Measurements from ENCODE around the gene CAMK2B.

The CAMK2B gene

DNA sequence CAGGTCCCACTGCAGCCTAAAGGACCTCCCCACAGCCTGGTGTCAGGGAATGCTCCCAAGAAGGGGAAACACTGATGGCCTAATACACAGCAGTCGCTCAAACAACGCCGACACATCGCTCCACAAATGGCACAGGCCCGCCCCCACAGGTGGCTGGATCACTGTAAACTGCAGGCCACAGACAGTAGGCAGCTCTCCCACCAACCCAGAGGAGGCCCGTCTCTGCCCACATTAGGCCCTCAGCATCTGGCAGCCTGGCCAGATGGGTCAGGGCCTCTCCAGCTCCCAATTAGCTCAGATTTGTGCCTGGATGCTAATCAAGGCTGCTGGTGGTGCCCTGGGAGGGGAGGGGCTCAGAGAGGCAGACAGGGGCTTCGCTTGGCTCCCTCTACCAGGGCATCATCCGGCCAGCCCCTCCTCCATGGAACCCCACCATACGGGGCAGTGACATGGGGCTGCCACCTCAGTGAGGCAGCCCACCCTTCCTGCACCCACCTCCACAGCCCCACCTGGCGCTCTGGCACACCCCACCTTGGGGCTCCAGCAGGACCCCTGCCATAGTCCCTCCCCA, 42.7 kb downstream of the CAMK2B start:
- no peak overlapping the region for H3K4me3 Mint-ChIP-seq
- no peak overlapping the region for H3K27ac Mint-ChIP-seq
- H3K27me3 Mint-ChIP-seq (ENCODE audit: low read depth): peaks cover 12% of the 10 kb centered on the region
- no peaks in the 10 kb centered on the region for H3K4me1 Mint-ChIP-seq
- no peaks in the 10 kb centered on the region for H3K9me3 Mint-ChIP-seq
- no peaks in the 10 kb centered on the region for H3K36me3 Mint-ChIP-seq (ENCODE audit: low read depth)
- TF ChIP-seq, protein P1, sequence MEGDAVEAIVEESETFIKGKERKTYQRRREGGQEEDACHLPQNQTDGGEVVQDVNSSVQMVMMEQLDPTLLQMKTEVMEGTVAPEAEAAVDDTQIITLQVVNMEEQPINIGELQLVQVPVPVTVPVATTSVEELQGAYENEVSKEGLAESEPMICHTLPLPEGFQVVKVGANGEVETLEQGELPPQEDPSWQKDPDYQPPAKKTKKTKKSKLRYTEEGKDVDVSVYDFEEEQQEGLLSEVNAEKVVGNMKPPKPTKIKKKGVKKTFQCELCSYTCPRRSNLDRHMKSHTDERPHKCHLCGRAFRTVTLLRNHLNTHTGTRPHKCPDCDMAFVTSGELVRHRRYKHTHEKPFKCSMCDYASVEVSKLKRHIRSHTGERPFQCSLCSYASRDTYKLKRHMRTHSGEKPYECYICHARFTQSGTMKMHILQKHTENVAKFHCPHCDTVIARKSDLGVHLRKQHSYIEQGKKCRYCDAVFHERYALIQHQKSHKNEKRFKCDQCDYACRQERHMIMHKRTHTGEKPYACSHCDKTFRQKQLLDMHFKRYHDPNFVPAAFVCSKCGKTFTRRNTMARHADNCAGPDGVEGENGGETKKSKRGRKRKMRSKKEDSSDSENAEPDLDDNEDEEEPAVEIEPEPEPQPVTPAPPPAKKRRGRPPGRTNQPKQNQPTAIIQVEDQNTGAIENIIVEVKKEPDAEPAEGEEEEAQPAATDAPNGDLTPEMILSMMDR (IDR thresholded peaks at IDR 0.05; ENCODE audit: unreplicated experiment in 3 of 3): no peak

DNA sequence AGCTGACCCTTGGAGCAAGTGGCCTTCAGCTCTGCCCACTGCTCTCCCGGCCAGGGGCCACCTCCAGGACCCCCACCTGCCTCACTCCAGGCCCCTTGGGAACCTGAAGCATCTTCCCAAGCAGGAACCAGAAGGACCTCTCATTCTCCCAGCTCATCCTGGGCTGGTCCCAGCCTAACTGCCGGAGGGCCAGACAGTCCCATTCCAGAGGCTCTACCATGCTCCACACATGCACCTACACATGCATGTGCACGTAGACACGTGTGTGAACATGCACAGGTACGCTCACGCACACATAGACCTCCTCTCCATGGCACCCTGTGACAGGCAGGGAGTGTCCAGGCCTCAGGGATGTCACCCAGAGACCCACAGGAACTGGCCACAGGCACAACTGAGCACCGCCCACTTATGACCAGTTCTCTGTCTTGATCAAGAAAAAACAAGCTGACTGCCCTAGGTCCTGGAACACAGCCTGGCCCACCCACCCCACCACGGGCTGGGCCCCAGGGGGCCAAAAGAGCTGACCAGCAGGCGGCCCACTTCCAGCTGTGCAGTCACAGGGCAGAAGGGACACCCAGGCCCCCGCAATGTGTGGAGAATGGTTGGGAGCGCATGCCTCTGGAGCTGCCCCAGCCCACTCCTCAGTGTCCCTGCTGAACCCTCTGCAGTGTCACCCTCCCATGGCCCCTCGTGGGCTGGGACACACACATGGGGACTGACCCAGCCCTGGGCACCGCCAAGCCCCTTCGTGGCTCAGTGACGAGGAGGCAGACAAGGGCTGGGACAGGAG, 43.4 kb downstream of the CAMK2B start:
- TF ChIP-seq, protein P1 (IDR thresholded peaks at IDR 0.05; ENCODE audit: unreplicated experiment in 3 of 3): no peak
- H3K4me3 Mint-ChIP-seq: no peak overlapping the region
- peaks cover 12% of the 10 kb centered on the region for H3K27me3 Mint-ChIP-seq (ENCODE audit: low read depth)
- no peak overlapping the region for H3K27ac Mint-ChIP-seq
- H3K36me3 Mint-ChIP-seq (ENCODE audit: low read depth): no peaks in the 10 kb centered on the region
- no peaks in the 10 kb centered on the region for H3K4me1 Mint-ChIP-seq
- no peaks in the 10 kb centered on the region for H3K9me3 Mint-ChIP-seq

DNA sequence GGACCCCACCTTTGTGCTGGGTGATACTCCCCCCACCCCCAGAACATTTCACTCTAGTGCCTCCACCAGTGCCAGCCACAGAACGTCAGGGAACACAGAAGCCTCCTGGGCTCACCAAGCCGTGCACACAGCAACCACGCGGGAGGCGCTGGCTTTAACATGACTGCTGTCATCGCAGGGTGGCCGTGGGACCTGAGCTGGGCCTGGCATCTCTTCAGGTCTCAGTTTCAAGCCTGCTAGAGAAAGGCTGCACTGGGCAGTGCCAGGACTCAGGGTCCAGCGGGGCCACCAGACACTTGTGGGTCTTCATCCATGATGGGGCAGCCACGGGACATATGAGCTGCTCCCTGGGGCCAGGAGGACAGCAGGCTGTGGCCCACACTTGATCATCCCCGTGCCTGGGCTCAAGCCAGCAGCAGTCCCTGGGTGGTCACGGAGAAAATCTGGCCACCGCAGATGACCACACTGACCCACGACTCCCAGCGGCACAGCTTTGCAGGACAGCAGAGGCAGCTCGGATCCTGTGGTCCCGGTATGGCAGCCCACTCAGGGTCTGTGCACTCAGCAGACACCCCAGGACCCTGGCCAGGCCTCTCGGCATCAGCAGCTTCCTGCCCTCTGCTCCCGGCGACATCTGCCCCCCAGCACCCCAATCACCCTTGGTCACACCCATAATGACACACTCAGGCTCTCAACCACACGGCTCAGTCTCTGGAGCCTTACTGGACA, 44.2 kb downstream of the CAMK2B start:
- Mint-ChIP-seq H3K36me3 (ENCODE audit: low read depth) (no peaks in the 10 kb centered on the region), H3K27ac (no peak overlapping the region), H3K27me3 (ENCODE audit: low read depth) (peaks cover 12% of the 10 kb centered on the region), H3K9me3 (no peaks in the 10 kb centered on the region), H3K4me1 (no peaks in the 10 kb centered on the region), H3K4me3 (no peak overlapping the region)
- TF ChIP-seq, protein P1 (IDR thresholded peaks at IDR 0.05; ENCODE audit: unreplicated experiment in 3 of 3): no peak

DNA sequence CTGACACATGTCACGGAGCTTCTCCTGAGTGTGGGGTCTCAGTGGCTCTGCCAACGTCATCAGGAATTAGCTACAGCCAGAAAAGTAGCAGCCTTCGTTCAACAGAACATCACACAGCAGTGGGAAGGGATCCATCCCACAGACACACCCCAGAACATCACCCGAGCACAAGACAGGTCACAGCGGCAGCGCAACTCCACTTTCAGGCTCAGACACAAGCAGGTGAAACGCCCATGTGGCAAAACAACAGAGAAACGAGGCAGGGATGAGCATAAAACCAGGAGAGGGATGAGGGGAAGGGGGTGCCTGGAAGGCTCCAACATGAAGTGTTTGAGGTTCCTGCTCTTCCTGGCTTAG, 44.8 kb downstream of the CAMK2B start:
- Mint-ChIP-seq H3K4me3 (no peak overlapping the region), H3K9me3 (no peaks in the 10 kb centered on the region), H3K4me1 (no peaks in the 10 kb centered on the region), H3K27ac (peak overlapping the region in 1 of 3 experiments; percentile 71), H3K36me3 (ENCODE audit: low read depth) (no peaks in the 10 kb centered on the region), H3K27me3 (ENCODE audit: low read depth) (peaks cover 12% of the 10 kb centered on the region)
- TF ChIP-seq, protein P1 (IDR thresholded peaks at IDR 0.05; ENCODE audit: unreplicated experiment in 3 of 3): no peak

DNA sequence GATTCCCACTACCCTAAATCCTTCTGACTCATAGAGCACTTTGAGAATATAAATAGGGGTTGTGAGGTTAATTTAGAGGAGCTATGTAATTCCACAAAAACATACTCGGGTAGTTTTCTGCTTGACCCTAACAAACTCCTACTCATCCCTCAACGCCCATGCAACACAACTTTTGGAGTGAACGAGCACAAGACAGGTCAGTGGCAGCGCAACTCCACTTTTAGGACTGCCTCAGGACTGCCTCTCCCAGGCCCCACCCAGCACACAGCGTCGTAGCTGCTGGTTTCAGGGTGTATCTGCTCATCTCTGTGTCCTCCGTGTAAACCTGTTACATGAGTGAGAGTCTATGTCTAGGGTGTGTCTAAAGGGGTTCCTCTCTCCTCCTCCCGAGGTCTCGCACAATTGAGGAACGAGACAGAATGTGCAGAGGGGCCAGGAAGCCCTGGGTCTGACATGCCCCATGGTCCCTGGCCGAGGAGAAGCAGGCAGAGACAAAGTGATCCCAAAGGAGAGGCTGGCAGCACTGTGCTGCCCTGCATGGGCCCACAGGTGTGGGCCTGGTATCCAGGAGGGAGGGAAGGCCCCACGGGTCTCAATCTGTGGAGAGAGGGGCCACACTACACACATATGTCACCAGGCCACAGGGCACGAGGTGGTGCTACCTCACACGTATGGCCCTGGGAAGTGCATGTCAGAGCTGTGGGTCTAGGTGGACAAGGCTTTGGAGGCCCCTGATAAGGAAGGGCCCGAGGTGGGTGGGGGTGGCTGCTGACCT, 45.5 kb downstream of the CAMK2B start:
- Mint-ChIP-seq H3K9me3 (no peaks in the 10 kb centered on the region), H3K4me1 (no peaks in the 10 kb centered on the region), H3K27me3 (ENCODE audit: low read depth) (peaks cover 12% of the 10 kb centered on the region), H3K27ac (peak overlapping the region in 1 of 3 experiments; percentile 71), H3K36me3 (ENCODE audit: low read depth) (no peaks in the 10 kb centered on the region), H3K4me3 (no peak overlapping the region)
- TF ChIP-seq, protein P1 (IDR thresholded peaks at IDR 0.05; ENCODE audit: unreplicated experiment in 3 of 3): no peak
